H1 (cell line): Measurements from ENCODE around the gene GRK3. TPM values are rescaled to one million over a fixed set of nuclear protein-coding genes. Genes with fewer than 3 reads are reported as not detected.
A peak's percentile ranks its signal among the peaks of the same experiment; 100 is the strongest.

Experiments
- CTCF ChIA-PET: fragments of 300-600 bp; sonication (Branson Sonifier 250); formaldehyde crosslinking; loops from one replicate; lab custom pipeline; 2021; ENCODE audit not compliant: partially characterized antibody; lab: Charles Lee
- POLR2A ChIA-PET: fragments of 300-600 bp; sonication (Branson Sonifier 250); formaldehyde crosslinking; loops from one replicate; lab custom pipeline; 2021; ENCODE audit warnings: inconsistent platforms; ENCODE audit not compliant: partially characterized antibody; lab: Charles Lee
- DNase-seq, 2 experiments: peaks; one replicate each; pipeline versions ENCODE4 v3.0.0 to v3.0.0-alpha.2; 2010 to 2022; ENCODE audit warnings: low spot score in 2 of 2, low read depth in 1 of 2, mixed read lengths in 1 of 2
- FAIRE-seq: peaks from 2 replicates; lab custom pipeline; 2011; peaks lifted over from hg19 to GRCh38; lab: Jason Lieb, UNC
- H2AFZ ChIP-seq: 2 replicates; pipeline ENCODE4 v1.8.1; 2012; ENCODE audit warnings: low read length, inconsistent platforms
- H2AK5ac ChIP-seq: 2 replicates; pipeline ENCODE4 v1.6.1; 2013; ENCODE audit warnings: low read depth, low read length
- H2BK120ac ChIP-seq: replicated peaks from 2 replicates; pipeline ENCODE3; 2013; ENCODE audit warnings: low read depth, low read length, inconsistent platforms
- H2BK12ac ChIP-seq: 2 replicates; pipeline ENCODE4 v1.6.1; 2013; ENCODE audit warnings: low read depth, low read length
- H2BK15ac ChIP-seq: 2 replicates; pipeline ENCODE4 v1.6.1; 2013; ENCODE audit warnings: low read length
- H2BK20ac ChIP-seq: 2 replicates; pipeline ENCODE4 v1.6.1; 2013; ENCODE audit warnings: low read length
- H2BK5ac ChIP-seq: 2 replicates; pipeline ENCODE4 v1.6.1; 2013; ENCODE audit warnings: low read depth, low read length
- H3K14ac ChIP-seq: 2 replicates; pipeline ENCODE4 v1.6.1; 2013; ENCODE audit warnings: inconsistent platforms; ENCODE audit not compliant: insufficient read length
- H3K18ac ChIP-seq: 2 replicates; pipeline ENCODE4 v1.6.1; 2013; ENCODE audit warnings: low read length; ENCODE audit errors: extremely low read depth
- H3K23ac ChIP-seq: 2 replicates; pipeline ENCODE4 v1.6.1; 2013; ENCODE audit warnings: inconsistent platforms; ENCODE audit not compliant: insufficient read length
- H3K23me2 ChIP-seq: 2 replicates; pipeline ENCODE4 v1.6.1; 2013; ENCODE audit warnings: low read depth, low read length
- H3K27ac ChIP-seq: 2 replicates; pipeline ENCODE4 v1.6.1; 2011; ENCODE audit warnings: low read depth, low read length, inconsistent platforms
- H3K27me3 ChIP-seq, 4 experiments: replicated peaks in 1 of 4; 1 replicate in 1 of 4; 2 replicates in 3 of 4; pipeline versions ENCODE4 v1.6.1 to v1.8.1; 2011 to 2013; ENCODE audit warnings: low read length in 3 of 4, mild to moderate bottlenecking in 3 of 4, inconsistent platforms in 2 of 4, mixed read lengths in 2 of 4, moderate library complexity in 1 of 4; ENCODE audit not compliant: control insufficient read depth in 3 of 4, insufficient read depth in 3 of 4; ENCODE audit errors: extremely low read depth in 1 of 4
- H3K36me3 ChIP-seq, 4 experiments: 2 replicates each; pipeline versions ENCODE4 v1.6.1 to v1.8.1; 2011 to 2013; ENCODE audit warnings: mild to moderate bottlenecking in 4 of 4, low read length in 3 of 4, moderate library complexity in 2 of 4, control low read depth in 1 of 4, inconsistent platforms in 1 of 4; ENCODE audit not compliant: insufficient read depth in 4 of 4, control insufficient read depth in 2 of 4
- H3K4ac ChIP-seq: replicated peaks from 2 replicates; pipeline ENCODE3; 2013; ENCODE audit warnings: low read length, low read depth, mixed read lengths, inconsistent platforms; ENCODE audit not compliant: insufficient read length
- H3K4me1 ChIP-seq, 4 experiments: replicated peaks in 1 of 4; 1 replicate in 1 of 4; 2 replicates in 3 of 4; pipeline versions ENCODE4 v1.6.1 to v1.8.1; 2011 to 2013; ENCODE audit warnings: low read length in 3 of 4, inconsistent platforms in 2 of 4, mixed read lengths in 1 of 4; ENCODE audit not compliant: insufficient read depth in 4 of 4, control insufficient read depth in 3 of 4
- H3K4me2 ChIP-seq, 2 experiments: 2 replicates each; pipeline versions ENCODE4 v1.6.1 to v1.8.1; 2011 to 2013; ENCODE audit warnings: low read depth in 2 of 2, low read length in 2 of 2, control low read depth in 1 of 2, inconsistent platforms in 1 of 2, mild to moderate bottlenecking in 1 of 2; ENCODE audit not compliant: insufficient read depth in 1 of 2
- H3K4me3 ChIP-seq, 4 experiments: fragments of 200-600, 300-600 bp in 1 of 4; sonication (generic), shearing (Covaris generic), sonication (Bioruptor Twin) in 1 of 4; 2 replicates each; pipeline versions ENCODE4 v1.5.1 to v1.8.1; 2011 to 2016; ENCODE audit warnings: low read length in 4 of 4, low read depth in 3 of 4, control low read depth in 2 of 4, inconsistent platforms in 2 of 4, mild to moderate bottlenecking in 2 of 4, mixed read lengths in 1 of 4, moderate library complexity in 1 of 4; ENCODE audit not compliant: insufficient read depth in 2 of 4; ENCODE audit errors: extremely low read depth in 1 of 4
- H3K56ac ChIP-seq: replicated peaks from 2 replicates; pipeline ENCODE3; 2013; ENCODE audit warnings: low read depth, mild to moderate bottlenecking, mixed read lengths, low read length, inconsistent platforms; ENCODE audit not compliant: insufficient read length
- H3K79me1 ChIP-seq: 2 replicates; pipeline ENCODE4 v1.6.1; 2013; ENCODE audit warnings: low read depth, low read length, control low read depth
- H3K79me2 ChIP-seq, 2 experiments: 2 replicates each; pipeline versions ENCODE4 v1.6.1 to v1.8.1; 2012 to 2013; ENCODE audit warnings: low read length in 2 of 2, mild to moderate bottlenecking in 2 of 2, inconsistent platforms in 1 of 2; ENCODE audit not compliant: insufficient read depth in 2 of 2, control insufficient read depth in 1 of 2
- H3K9ac ChIP-seq, 4 experiments: replicated peaks in 1 of 4; 1 replicate in 1 of 4; 2 replicates in 3 of 4; pipeline versions ENCODE4 v1.6.1 to v1.8.1; 2011 to 2013; ENCODE audit warnings: low read depth in 3 of 4, low read length in 3 of 4, control low read depth in 2 of 4, mild to moderate bottlenecking in 2 of 4, moderate library complexity in 2 of 4, inconsistent platforms in 1 of 4; ENCODE audit errors: extremely low read depth in 1 of 4
- H3K9me3 ChIP-seq, 2 experiments: 2 replicates each; pipeline versions ENCODE4 v1.6.1 to v1.8.1; 2012 to 2013; ENCODE audit warnings: mild to moderate bottlenecking in 2 of 2, moderate library complexity in 2 of 2, control low read depth in 1 of 2, inconsistent platforms in 1 of 2, low read depth in 1 of 2, low read length in 1 of 2, mixed read lengths in 1 of 2; ENCODE audit not compliant: insufficient read depth in 2 of 2
- H4K20me1 ChIP-seq, 2 experiments: replicated peaks in 1 of 2; 2 replicates each; pipeline versions ENCODE3 to v1.8.1; 2011 to 2013; ENCODE audit warnings: inconsistent platforms in 2 of 2, low read length in 2 of 2, mild to moderate bottlenecking in 1 of 2; ENCODE audit not compliant: insufficient read depth in 2 of 2, control insufficient read depth in 1 of 2
- H4K5ac ChIP-seq: 2 replicates; pipeline ENCODE4 v1.6.1; 2013; ENCODE audit warnings: low read length, low read depth, mixed read lengths, inconsistent platforms; ENCODE audit not compliant: insufficient read length
- H4K8ac ChIP-seq: 2 replicates; pipeline ENCODE4 v1.8.0; 2013; ENCODE audit warnings: mild to moderate bottlenecking, moderate library complexity, low read length, inconsistent platforms; ENCODE audit not compliant: insufficient read depth; ENCODE audit errors: extremely low read depth
- H4K91ac ChIP-seq: replicated peaks from 2 replicates; pipeline ENCODE3; 2013; ENCODE audit warnings: low read length, mixed read lengths, inconsistent platforms; ENCODE audit not compliant: insufficient read length
- ASH2L ChIP-seq: fragments of 200-600, 300-600 bp; sonication (generic); IDR thresholded peaks from one replicate; pipeline ENCODE4 v1.7.1; 2017; ENCODE audit warnings: low read length
- CBX8 ChIP-seq: fragments of 300-800, 300-1000 bp; sonication (generic); IDR thresholded peaks from 2 replicates; pipeline ENCODE4 v1.7.1; 2016; ENCODE audit warnings: low read depth, low read length, borderline replicate concordance
- POLR2A ChIP-seq, 2 experiments: IDR thresholded peaks; 1 replicate in 1 of 2; 2 replicates in 1 of 2; pipeline ENCODE4 v1.6.1; 2011; ENCODE audit warnings: low read depth in 2 of 2, low read length in 2 of 2, mild to moderate bottlenecking in 2 of 2; ENCODE audit errors: control extremely low read depth in 1 of 2
- TAF1 ChIP-seq: IDR thresholded peaks from 2 replicates; pipeline ENCODE4 v1.6.1; 2011; ENCODE audit warnings: mild to moderate bottlenecking, low read depth, low read length
- WGBS, 2 experiments: shearing (Covaris generic) in 1 of 2; methylation state at CpG; one replicate each; pipeline versions ENCODE4 v1.1.6 to v1.1.7; 2013 to 2015; ENCODE audit warnings: low lambda C conversion rate in 2 of 2, mixed read lengths in 2 of 2, inconsistent platforms in 1 of 2, low coverage in 1 of 2, missing lambda C conversion rate in 1 of 2; ENCODE audit not compliant: insufficient replicate concordance in 2 of 2, insufficient coverage in 1 of 2, insufficient read length in 1 of 2; ENCODE audit errors: extremely low coverage in 1 of 2, missing lambda C conversion rate in 1 of 2; 5-methylcytosine and 5-hydroxymethylcytosine counted together
- polyA plus RNA-seq, 7 experiments: library from polyadenylated mRNA; depleted of rRNA in 3 of 7; stranded (reverse) in 5 of 7; unstranded in 2 of 7; fragments of >200 nt in 5 of 7; fragments of 200-250 nt in 2 of 7; gene quantifications; 1 replicate in 5 of 7; 2 replicates in 1 of 7; 4 replicates in 1 of 7; pipeline versions ENCODE4 v1.2.1 to v1.2.3, GENCODE V29; 2011 to 2013; ENCODE audit warnings: missing spikeins in 2 of 7, mixed read lengths in 2 of 7
- total RNA-seq: library from RNA; stranded (reverse); fragmentation: NEBNext Ultra II Directional; extraction: Animal tissue kit (Norgen Biotek cat#: 25700); gene quantifications from 2 replicates; pipeline ENCODE4 v1.2.1, GENCODE V29; 2021

Gene GRK3
- total and polyA plus RNA-seq, 2 of the 8 experiments (the other 6 are each of a cell fraction or from before 2014, with no cell fraction given), result 7.5 to 35.3 TPM

GRCh38 chr22:25747245-25747944 is 182.9 kb downstream of the GRK3 start:
- H2BK15ac ChIP-seq, result no peak overlapping the region
- no peaks in the 10 kb centered on the region for H3K79me2 ChIP-seq
- H3K23ac ChIP-seq, result no peak overlapping the region
- no peak overlapping the region for H3K14ac ChIP-seq
- no peak overlapping the region for H4K8ac ChIP-seq
- no peak for TF ChIP-seq POLR2A (IDR thresholded peaks at IDR 0.05; ENCODE audit: control extremely low read depth in 1 of 2, low read depth in 2 of 2, low read length in 2 of 2)
- TF ChIP-seq TAF1, result no peak
- no peak for TF ChIP-seq ASH2L
- TF ChIP-seq CBX8, result no peak
- no peak overlapping the region for H2BK5ac ChIP-seq
- FAIRE-seq, result no peak
- no peak overlapping the region for H4K91ac ChIP-seq
- no peak overlapping the region for H2BK20ac ChIP-seq
- no peak overlapping the region for H3K56ac ChIP-seq
- H2BK120ac ChIP-seq, result no peak overlapping the region
- H3K23me2 ChIP-seq, result no peaks in the 10 kb centered on the region
- no peak overlapping the region for H2AFZ ChIP-seq
- no peaks in the 10 kb centered on the region for H3K36me3 ChIP-seq
- H3K9ac ChIP-seq, result no peak overlapping the region
- H3K4ac ChIP-seq, result no peak overlapping the region
- no peak overlapping the region for H3K4me3 ChIP-seq
- no peaks in the 10 kb centered on the region for H3K27me3 ChIP-seq
- ChIA-PET CTCF (interaction anchor here (0.6 to 1.4 kb wide), 4 partner anchors 17 to 300 kb away, joined by 3 to 4 read pairs (median 4); no protein-coding TSS in a partner anchor), POLR2A (no interaction called here)
- no peaks in the 10 kb centered on the region for H3K9me3 ChIP-seq
- no peaks in the 10 kb centered on the region for H3K4me1 ChIP-seq
- no peak overlapping the region for H3K27ac ChIP-seq
- H4K5ac ChIP-seq, result no peak overlapping the region
- H4K20me1 ChIP-seq, result no peaks in the 10 kb centered on the region
- H2BK12ac ChIP-seq, result 0 out of 2 replicates have a peak overlapping the region, but pooled peaks have one; percentile 27
- WGBS, 2 experiments, result 83% methylated on average over 8 of the region's 8 CpGs; no CpG with 5 or more reads in 1 of the 2 experiments
- H3K18ac ChIP-seq, result no peak overlapping the region
- no peak overlapping the region for H2AK5ac ChIP-seq
- H3K79me1 ChIP-seq, result no peaks in the 10 kb centered on the region
- H3K4me2 ChIP-seq, result no peak overlapping the region
- DNase-seq, result no peak
